Effector CD8-positive, alpha-beta T cell (primary cell): ENCODE measurements around the gene EXOC4.

Experiments used
- DNase-seq: peaks from one replicate; lab custom pipeline; 2025; lab: John Stamatoyannopoulos, UW

EXOC4 gene

DNA sequence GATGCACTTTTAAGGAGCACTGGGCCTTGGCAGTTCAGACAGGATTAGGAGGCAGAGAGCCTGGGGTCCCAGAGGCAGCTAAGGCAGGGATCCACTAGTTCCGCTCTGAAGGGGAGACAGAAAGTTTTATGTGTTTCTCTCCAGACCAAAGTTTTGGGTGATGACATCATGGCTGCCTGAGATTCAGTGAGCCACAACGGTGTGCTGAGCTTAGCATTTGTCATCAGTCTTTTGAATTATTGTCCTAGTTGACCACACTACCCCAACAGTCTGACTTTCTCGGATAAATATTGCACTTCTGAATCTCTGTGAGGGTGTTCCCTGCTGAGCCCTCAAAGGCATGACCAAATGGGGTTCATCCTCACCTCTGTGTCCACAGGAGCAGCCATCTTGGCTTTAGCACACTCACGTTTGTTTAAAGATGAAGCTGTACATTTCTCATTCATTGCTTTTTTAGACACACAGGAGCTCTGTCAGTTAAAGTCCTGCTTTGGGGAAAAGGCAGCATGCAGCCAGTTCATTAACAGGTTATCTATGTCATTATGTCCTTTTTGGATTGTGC, 576.5 kb downstream of the EXOC4 start:
- no peak for DNase-seq

DNA sequence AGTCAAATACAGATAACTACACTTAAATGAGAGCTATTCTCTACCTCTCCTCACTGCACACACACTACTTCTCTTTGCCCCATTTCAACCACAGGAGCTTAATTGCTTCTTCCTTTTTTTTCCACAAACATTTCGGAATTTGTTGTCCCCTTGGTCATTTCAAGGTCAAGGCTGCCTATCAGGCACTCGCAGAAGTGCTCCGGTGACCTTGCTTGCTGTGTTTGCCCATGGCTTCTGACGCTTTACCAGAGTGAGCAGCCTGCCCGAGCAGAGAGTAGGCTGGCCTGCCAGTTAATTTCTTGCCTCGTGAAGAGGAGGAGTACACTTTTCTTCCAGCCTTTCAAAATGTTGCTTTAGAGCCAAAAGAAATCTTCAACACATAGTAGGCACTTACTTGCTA, 577.2 kb downstream of the EXOC4 start:
- no peak for DNase-seq

DNA sequence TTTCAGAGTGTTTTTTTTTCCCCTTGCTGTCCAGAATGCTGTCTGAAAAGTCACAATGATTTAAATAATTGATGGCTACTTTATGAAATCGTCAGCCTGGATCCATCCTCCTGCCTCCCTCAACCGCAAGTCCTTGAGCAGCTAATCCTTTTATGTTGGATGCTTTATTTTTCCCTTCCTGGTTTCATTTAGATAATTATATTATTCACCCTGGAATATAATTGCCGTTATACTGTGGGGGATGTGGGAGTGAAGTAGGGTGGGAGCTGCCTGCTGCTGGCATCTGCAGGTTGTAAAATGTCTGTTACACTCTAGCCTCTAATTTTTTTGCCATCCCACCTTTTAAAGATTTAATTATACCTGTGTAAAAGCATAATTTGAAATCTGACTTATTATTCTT, 583.8 kb downstream of the EXOC4 start:
- no peak for DNase-seq

DNA sequence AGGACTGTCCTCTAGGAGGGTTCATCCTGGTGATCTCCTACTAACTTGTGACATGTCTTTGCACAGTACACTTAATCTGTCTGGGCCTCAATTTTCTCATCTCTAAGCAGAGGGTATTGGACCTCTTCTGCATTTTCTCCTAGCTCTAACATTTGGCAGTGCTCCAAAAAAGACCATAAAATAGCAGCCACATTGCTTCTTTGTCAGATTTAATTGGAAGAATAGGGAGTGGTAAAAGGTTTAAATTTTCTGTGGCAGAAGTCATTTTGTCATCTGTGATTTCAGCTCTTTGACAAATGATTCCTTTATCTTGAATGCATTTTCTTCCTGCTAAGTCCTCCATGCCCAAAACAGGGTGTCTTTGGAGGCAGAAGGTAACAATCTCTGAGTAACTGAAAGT, 584.3 kb downstream of the EXOC4 start:
- no peak for DNase-seq

DNA sequence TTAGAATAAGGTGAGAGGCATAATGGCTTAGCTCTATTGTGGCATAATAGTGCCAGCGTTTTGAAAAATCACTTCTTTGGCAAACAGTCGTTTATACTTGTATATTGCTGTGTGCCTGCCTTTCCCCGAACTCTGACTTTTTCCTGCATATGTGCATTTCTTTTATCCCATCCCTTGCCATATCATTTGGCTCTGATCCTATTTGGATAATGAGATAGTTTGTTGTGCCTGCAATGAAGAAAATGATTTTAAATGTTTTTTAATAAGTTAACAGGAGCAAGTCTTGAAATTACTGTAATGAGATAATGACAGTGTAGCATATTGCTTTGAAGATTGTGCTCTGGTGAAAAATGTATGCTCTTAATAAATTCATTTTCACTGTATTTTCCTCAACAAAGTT, 586.2 kb downstream of the EXOC4 start:
- DNase-seq: no peak

DNA sequence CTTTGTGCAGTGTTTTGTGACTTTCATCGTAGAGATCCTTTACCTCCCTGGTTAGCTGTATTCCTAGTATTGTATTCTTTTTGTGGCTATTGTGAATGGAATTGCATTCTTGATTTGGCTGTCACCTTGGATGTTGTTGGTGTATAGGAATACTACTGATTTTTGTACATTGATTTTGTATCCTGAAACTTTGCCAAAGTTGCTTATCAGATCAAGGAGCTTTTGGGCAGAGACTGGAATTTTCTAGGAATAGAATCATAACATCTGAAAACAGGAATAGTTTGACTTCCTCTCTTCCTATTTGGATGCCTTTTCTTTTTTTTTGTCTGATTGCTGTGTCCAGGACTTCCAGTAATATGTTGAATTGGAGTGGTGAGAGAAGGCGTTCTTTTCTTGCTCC, 590.5 kb downstream of the EXOC4 start:
- DNase-seq: no peak

DNA sequence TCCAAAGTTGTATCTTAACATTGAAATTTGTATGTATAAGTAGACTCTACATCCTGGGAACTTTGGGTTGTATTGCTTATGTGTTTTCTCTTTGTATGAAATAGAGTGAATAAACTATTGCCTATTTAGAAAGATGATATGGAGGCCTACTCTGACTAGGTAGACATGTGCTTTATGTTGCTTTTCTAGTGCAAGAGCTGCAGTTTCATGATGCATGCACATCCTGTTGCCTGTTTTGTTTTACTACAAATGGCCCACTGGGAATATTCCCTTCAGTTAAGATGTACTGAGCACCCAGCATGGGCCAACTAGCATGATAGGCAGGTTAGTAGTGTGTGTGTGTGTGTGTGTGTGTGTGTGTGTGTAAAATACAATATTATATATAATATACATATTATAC, 592.1 kb downstream of the EXOC4 start:
- DNase-seq: no peak

DNA sequence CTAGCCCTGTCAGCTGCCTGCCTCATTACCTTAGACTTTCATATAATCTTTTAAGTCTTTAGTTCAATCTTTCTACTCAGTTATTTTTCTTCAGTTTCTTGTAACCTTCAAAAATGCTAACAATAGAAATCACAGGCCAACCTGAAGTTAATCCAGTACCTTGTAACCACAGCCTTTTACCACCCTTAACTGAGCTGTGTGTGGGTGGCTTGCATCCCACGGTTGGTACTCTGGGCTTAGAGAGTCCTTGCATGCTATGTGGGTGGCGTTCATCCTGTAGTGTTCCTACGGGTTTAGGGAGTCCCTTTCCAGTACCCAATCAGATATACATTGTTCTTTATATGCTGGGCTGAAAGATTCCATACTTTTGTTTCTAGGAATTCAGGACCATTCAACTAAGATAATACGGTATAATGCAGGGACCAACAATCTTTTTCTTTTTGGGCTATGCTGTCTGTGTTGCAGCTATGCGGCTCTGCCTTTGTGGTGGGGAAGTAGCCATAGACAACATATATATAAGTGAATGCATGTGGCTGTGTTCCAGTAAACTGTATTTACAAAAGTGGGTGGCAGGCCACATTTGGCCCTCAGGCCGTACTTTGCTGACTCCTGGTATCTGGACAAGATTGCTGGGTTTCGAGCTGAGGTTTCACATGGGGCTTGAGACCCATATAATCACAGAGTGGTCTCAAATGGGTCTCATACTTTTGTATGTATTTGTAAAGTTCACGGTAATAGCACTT, 593.5 kb downstream of the EXOC4 start:
- no peak for DNase-seq

DNA sequence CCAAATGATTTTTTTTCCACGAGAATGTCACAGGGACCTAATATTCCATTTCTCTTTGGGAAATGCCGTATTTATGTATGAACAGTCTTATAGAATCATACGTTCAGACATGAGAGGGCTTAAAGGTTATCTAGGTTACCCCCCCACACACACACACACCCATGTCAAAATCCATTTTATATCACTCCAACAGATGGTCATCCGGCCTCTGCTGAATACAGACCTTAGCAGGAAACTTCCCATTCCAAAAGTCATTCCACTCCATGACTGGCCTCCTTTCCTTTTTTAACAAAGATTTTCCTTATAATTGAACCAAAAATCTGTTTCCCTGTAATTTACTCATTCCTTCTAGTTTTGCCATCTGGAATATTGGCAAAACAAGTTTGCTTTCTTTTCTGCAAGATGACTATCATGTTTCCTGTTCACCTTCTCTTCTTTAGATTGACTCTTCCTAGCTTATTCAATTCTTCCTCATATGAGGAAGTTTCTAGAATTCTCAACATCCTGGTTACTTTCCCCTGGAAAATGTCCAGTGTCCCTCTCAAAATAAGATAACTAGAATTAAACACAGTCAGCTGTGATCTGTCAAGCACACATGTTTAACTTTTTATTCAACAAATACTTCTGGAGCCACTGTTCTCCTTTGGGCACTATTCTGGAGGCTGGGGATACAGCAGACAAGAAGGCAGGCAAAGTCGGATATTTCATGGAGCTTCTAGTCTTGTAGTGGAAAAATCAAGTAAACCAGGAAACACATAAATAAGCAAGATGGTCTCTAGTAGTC, 597.8 kb downstream of the EXOC4 start:
- no peak for DNase-seq

DNA sequence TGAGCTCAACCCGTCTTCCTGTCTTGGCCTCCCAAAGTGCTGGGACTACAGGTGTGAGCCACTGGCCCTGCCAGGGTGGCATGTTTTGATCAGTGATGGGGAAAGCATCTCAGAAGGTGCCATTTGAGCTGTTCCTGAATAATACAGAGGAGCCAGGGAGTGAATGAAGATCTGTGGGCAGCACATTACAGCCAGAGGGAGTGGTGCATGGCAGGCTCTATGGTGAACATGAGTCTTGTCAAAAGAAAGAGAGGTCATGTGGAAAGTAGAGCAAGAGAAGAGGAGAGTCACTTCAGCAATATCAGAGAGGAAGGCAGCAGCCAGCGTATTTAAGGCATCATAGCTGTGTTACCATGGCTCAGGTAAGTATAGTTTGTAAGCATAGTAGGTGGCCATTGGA, 598.5 kb downstream of the EXOC4 start:
- no peak for DNase-seq

DNA sequence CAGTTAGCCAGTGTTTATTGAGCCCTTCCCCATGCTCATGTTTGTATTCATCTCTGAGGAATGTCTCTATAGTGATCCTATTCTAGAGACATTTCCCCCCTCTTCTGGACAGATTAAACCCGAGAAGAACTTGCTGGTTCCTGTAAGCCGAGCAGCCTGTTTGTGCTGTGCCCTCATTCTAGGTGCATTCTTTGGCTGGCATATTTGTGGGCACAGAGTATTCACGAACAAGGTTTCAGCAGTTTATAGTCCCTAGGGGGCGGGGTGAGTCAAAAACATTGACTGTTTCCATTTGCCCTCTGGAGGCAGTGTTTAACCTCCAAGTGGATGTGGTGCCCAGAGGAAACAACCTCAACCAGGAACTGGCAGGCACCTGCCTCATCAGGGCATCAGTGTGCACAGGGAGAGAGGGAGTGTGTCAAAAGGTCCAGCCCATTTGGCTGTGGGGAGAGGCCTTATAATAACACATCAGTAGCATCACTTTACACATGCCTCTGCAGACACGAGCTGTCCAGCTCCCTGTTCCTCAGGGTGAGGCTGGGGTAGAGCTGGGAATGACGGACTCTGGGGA, 600.9 kb downstream of the EXOC4 start:
- DNase-seq: no peak

DNA sequence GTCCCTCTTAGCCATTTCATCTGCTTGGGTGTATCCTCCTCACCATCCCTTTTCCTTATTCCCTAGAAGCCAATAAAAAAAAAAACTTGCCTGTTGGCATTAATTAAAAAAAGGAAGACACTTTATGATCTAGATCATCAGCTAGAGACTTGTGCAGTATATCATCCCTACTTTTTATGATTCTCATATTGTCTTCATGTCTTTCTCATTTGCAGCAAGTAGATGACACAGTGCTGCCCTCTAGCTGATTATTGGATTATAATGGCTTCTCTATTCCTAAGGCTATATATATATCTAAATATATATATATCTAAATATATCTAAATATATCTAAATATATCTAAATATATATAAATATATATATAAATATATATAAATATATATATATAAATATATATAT, 601.9 kb downstream of the EXOC4 start:
- DNase-seq: no peak

DNA sequence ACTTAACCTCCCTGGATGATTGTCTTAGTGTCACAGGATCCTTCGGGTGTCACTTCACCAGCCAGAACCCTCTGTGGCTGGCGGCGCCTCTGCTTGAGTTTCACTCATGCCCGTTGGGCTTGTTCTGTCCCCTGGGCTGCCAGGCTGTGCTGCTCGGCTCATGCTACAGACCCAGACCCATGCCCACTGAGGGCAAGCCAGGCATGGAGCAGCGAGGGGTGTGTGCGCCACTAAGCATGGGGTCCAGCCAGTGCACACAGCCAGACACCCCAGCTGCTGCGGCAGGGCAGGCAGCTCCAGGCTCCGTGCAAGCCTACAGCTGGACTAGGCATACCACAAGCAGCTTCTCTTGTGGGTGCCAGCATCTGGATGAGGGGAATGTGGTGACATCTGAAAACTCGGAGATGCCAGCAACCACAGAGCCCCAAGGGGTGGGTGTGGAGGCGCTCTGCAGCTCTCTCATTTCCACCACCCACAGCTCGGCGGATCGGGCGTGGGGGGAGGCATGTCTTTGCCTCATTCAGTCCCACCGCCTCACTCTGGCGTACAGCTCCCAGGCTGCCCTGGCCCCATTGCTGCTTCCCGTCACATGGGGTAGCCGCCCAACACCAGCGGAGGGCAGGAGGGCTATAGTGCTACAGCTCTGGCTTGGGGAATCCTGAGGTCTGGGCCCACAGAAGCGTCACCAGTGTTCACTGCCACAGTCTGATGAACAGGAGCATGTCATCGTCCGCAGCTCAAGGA, 604.7 kb downstream of the EXOC4 start:
- no peak for DNase-seq

DNA sequence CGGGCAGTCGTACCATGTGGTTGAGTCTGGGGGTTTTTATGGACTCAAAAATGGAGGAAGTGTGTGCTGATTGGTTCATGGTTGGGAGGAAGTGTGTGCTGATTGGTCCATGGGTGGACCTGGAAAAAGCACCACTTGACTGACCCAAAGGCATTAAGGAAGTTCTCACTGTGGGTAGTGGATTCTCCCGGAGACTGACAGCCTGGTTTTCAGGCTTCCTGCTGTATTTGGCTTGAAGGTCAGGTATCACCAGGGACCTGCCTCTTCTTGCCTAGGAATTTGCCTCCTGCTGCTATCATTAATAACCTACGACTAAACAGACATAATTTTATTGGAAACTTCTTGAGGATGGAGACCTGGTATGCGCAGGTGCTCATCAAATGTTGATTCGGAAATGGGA, 605.4 kb downstream of the EXOC4 start:
- DNase-seq: no peak

DNA sequence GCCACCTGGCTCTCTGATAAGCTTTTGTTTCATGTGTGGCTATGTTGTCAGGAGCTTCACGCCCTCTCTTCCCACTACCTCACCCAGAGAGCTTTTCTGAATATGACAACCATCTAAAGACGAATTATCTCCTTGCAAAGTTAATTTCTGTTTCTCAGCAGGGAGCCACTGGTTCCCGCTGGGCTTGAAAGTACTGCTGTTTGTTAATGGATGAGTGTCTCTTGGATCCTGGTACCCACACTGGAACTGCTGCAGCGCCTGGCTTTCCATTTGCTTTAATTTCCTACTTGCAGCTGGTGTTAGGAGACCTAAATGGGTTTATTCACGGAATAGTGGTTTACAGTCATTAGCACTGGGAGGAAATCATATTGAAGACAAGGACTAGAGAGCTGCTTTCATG, 606.4 kb downstream of the EXOC4 start:
- no peak for DNase-seq

DNA sequence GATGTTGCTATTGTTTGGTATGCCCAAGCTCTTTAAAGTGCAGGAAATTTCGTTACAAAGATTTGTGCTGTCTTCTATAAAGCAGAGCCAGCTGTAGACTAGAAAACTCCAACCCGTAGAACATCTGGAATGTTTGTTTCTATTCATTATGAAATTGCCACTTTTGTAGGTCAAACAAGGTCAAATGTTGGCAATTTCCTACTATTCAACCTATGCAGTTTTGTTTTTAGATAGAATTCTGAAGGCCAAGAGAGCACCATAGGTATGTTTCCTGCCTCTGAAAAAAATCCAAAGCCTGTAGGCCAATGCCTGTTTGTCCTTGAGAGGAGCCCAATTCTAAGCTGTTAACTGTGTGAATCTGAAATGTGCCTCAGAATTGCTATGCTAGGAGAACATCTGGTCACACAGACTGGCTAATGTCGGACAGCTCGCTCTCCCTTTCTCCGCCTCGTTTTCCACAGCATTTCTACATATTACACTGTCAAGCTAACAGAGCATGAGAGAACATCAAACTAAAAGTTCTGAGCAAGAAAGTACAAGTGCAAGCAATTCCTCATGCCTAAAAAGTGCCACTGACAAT, 607.1 kb downstream of the EXOC4 start:
- DNase-seq: no peak

DNA sequence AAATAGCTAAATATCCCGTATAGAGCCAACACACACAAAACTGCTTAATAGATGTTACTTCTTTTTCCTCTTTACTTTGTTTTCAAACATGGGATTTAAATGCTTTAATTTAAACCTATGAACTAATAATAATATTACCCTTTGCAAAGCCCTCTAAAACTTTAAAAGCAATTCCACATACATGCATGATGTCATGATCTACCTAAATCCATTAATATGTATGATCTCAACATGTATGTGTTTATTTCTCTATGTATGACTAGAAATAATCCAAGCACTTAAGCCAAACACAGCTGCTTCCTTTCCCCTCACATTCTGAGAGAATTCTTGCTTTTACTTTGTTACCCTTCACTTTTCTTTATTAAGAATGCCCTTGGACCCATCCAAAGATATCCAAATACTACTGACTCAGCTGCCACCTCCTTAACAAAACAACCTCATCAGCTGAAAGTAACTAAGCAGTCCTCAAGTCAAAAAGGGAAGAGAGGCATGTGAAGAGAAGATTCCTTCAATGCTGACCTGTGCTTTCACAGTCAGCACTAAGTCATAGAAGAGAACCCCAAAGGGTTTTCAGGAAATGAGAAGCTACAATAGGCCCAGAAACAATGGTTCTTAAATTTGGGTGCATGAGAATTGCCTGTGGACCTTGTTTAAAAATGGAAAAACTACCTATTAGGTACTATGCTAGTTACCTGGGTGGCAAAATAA, 607.9 kb downstream of the EXOC4 start:
- DNase-seq: no peak

DNA sequence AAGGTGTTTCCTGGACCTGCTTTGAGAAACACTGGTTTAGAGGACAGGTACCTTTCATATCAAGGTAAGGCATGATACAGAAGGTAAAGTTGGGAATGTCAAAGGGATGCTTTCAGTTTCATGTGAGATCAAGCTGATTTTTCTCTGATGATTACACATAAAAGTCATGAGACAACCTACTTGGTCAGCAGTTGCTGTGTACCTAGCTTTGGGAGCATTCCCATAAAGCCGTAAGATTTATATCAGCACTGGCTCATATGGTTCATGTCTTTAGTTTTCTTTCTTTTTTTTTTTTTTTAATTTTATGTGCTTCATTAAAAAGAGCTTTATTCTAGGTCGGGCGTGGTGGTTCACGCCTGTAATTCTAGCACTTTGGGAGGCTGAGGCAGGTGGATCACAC, 609.0 kb downstream of the EXOC4 start:
- DNase-seq: no peak

DNA sequence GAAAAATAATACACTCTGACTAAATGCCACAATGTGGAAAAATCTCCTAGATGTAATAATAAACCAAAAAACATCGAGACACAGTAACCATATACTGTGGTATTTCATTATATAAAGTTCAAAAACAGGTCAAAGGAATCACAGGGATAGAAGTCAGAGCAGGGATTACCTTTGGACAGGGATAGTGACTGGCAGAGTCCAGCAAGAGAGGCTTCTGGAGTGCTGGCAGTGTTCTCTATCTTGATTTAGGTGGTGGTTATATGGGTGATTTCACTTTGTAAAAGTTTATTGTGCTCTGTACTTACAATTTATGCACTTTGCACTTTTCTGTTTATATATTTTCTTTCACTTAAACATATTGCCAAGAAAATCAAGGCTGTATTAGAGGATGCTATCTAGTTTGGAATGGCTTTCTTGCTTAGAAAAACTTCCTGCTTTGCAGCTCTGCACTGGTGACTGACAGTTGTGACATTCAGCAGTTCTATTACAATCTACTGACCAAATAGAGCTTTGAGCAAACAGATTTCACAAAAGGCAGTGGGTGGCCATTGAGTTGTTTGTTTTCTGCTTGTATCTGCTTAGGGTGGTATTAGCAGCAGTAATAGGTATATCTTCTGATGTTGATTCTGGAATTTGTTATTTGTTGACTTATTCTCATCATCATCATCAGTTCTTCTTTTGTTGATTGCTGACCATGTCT, 610.6 kb downstream of the EXOC4 start:
- DNase-seq: no peak

DNA sequence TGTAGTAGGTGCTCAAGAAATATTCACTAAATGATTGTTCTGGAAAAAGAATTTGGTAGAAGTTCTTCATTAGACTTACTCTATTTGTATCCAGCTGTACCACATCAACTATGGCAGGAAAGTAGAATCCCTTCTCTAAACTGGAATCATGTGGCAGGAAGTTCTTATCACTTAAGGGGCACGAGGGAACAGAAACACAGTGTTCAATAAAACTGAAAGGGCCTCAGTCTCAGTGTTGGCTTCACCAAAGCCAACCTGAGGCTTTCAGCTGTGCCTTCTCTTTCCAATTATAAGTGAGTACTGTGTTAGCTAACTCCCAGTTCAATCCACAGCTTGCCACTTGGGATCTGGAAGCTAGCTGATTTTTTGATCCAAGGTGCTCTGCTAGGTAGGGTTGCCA, 616.7 kb downstream of the EXOC4 start:
- DNase-seq: no peak

DNA sequence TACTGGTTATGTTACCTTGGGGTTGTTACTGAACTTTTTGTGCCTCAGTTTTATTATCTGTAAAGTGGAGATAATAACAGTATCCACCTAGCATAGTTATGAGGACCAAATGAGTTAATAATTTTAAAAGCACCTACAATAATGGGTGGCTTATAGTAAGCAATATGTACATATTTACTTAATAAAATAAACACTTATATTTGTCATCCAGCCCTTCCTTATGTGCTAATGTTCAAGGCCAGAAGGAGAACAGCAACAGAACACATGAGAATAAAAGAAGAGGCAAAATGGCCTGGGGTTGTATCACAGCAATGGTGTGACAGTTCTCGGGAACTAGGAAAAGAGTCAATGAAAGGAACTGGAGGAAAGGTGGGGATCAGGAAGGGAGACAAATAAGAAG, 618.9 kb downstream of the EXOC4 start:
- no peak for DNase-seq
